Ecto neural progenitor cell (in vitro differentiated cells): ENCODE measurements around the gene A1CF.
"Not testable (repeated sequence)": the region's sequence is repeated elsewhere in the genome, so short reads cannot be mapped to it uniquely, and the experiment has no call there.

ENCODE experiments used
- DNase-seq: peaks from one replicate; pipeline ENCODE4 v3.0.0-alpha.2; 2018; ENCODE audit warnings: low spot score

Gene A1CF

DNA sequence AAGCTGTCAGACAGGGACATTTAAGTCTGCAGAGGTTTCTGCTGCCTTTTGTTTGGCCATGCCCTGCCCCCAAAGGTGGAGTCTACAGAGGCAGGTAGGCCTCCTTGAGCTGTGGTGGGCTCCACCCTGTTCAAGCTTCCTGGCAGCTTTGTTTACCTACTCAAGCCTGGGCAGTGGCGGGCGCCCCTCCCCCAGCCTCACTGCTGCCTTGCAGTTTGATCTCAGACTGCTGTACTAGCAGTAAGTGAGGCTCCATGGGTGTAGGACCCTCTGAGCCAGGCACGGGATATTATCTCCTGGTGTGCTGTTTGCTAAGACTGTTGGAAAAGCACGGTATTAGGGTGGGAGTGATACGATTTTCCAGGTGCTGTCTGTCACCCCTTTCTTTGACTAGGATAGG lies 97.5 kb downstream of the A1CF start:
- not testable (repeated sequence) for DNase-seq

DNA sequence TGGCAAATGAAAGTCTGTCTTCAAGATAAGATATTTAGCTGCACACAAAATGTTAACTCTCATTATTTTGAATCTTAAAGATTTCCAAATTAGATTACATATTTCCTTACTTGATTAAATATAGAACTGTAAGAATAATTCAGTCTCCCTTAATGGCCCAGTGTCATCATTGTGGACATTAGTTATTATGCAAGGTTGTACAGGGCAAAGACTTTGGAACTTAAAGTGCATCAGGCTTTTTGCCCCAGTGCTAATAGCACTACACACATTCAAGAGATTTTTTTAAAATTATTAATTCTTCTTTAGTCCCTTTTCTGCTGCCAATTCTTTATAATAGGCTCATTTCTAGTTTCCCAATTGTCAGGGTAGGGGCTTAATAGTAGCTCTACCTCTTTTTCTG lies 103.4 kb downstream of the A1CF start:
- not testable (repeated sequence) for DNase-seq

- DNase-seq = not testable (repeated sequence)
These were observed 105.4 kb downstream of the A1CF start for GRCh38 chr10:50780036-50780435.

- not testable (repeated sequence) for DNase-seq
These were observed 110.6 kb downstream of the A1CF start for GRCh38 chr10:50774868-50775267.

DNA sequence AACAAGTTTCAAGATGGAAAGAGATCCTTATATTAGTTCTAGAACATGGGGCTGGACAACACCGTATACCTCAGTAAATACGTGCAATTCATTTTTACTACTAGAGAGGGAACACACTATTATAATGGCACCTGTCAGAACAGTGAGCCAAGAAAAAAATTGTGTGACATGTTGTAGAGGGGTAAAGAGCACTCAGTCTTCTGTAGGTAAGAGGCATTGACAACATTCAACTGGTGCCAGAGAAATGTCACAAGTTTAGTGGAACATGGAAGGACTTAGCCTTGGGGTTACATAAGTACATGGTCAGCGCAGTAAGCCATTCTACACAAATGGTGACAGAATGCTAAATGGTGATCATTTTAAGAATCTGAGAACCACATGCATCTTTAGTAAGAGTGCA lies 113.4 kb downstream of the A1CF start:
- not testable (repeated sequence) for DNase-seq

- not testable (repeated sequence) for DNase-seq
These were observed 118.5 kb downstream of the A1CF start for GRCh38 chr10:50766774-50767513.
